ENCODE data around the gene SLC5A2.
"Not testable (repeated sequence)": the region's sequence is repeated elsewhere in the genome, so short reads cannot be mapped to it uniquely, and the experiment has no call there.

Gene SLC5A2

GRCh38 chr16:31522071-31522470, 39.1 kb downstream of the SLC5A2 start:
- Histone ChIP-seq H4K20me1 (ENCODE audit: insufficient read depth, low read length) (no peaks in the 10 kb centered on the region), H2AFZ (ENCODE audit: low read depth, low read length) (no peak overlapping the region)

DNA sequence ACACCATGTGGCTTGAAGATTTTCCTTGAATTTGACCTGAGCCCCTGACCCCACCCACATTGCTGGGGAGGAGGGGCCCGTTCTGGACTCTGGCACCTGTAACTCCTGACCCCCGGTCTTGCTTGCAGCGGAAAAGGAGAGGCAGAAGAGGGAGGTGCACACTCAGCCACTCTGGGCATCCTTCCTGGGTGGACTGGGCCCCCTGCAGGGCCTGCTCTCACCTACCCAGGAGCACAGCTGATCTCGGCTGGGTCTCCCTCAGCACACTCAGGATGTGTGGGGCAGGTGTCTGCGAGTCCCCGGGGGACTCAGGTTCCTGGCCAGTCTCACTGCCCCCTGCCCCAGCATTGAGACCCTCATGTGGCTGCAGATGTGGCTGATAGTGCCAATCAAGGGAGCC, 40.8 kb downstream of the SLC5A2 start:
- not testable (repeated sequence) for H3K4me2 ChIP-seq (ENCODE audit: insufficient read depth, low read length); H2AFZ ChIP-seq (ENCODE audit: low read depth, low read length); H3K9me3 ChIP-seq (ENCODE audit: insufficient read depth, low read length, severe bottlenecking); DNase-seq; H3K27ac ChIP-seq (ENCODE audit: low read length); H3K9ac ChIP-seq (ENCODE audit: low read depth, low read length); ATAC-seq (ENCODE audit: insufficient read depth, low read depth); H3K79me2 ChIP-seq (ENCODE audit: insufficient read depth, low read length); H3K27me3 ChIP-seq (ENCODE audit: insufficient read depth, low read length, poor library complexity); H3K36me3 ChIP-seq (ENCODE audit: insufficient read depth, low read length); H3K4me3 ChIP-seq (ENCODE audit: low read depth in 1 of 2, low read length in 2 of 2); H4K20me1 ChIP-seq (ENCODE audit: insufficient read depth, low read length); H3K4me1 ChIP-seq (ENCODE audit: insufficient read depth, low read length)

More at GRCh38 chr16:31522071-31522470, 39.1 kb downstream of the SLC5A2 start:
- Histone ChIP-seq H3K4me1 (ENCODE audit: insufficient read depth, low read length) (no peaks in the 10 kb centered on the region), H3K4me2 (ENCODE audit: insufficient read depth, low read length) (no peak overlapping the region), H3K27me3 (ENCODE audit: insufficient read depth, low read length, poor library complexity) (peaks cover 2% of the 10 kb centered on the region), H3K36me3 (ENCODE audit: insufficient read depth, low read length) (no peaks in the 10 kb centered on the region), H3K4me3 (ENCODE audit: low read depth in 1 of 2, low read length in 2 of 2) (no peak overlapping the region), H3K79me2 (ENCODE audit: insufficient read depth, low read length) (no peaks in the 10 kb centered on the region), H3K27ac (ENCODE audit: low read length) (no peak overlapping the region), H3K9me3 (ENCODE audit: insufficient read depth, low read length, severe bottlenecking) (no peaks in the 10 kb centered on the region), H3K9ac (ENCODE audit: low read depth, low read length) (no peak overlapping the region)
- DNase-seq (no peak), ATAC-seq (ENCODE audit: insufficient read depth, low read depth) (no peak)
- TF ChIP-seq, protein P1, sequence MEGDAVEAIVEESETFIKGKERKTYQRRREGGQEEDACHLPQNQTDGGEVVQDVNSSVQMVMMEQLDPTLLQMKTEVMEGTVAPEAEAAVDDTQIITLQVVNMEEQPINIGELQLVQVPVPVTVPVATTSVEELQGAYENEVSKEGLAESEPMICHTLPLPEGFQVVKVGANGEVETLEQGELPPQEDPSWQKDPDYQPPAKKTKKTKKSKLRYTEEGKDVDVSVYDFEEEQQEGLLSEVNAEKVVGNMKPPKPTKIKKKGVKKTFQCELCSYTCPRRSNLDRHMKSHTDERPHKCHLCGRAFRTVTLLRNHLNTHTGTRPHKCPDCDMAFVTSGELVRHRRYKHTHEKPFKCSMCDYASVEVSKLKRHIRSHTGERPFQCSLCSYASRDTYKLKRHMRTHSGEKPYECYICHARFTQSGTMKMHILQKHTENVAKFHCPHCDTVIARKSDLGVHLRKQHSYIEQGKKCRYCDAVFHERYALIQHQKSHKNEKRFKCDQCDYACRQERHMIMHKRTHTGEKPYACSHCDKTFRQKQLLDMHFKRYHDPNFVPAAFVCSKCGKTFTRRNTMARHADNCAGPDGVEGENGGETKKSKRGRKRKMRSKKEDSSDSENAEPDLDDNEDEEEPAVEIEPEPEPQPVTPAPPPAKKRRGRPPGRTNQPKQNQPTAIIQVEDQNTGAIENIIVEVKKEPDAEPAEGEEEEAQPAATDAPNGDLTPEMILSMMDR (IDR thresholded peaks at IDR 0.05; ENCODE audit: borderline replicate concordance, extremely low read depth, low read length, poor library complexity, severe bottlenecking): no peak
- TF ChIP-seq EZH2 (IDR thresholded peaks at IDR 0.05; ENCODE audit: borderline replicate concordance, low read depth, low read length, severe bottlenecking): no peak

DNA sequence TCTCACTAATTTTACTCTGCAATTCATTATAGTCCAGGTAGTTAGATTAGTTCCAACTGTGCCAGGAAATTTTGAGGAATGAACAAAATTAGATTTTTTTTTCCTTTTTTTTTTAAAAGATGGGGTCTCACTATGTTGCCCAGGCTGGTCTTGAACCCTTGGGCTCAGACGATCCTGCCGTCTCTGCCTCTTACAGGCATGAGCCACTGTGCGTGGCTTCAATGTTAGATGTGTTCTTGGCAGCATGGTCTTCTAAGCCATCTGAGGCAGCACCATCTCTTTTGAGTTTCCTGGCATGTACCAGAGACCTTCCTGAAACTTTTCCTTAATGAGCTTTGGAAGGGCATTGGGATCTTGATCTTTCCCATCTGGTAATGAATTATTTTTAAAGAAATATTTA, 42.2 kb downstream of the SLC5A2 start:
- no peak overlapping the region for H3K27ac ChIP-seq (ENCODE audit: low read length)
- no peak for DNase-seq
- H3K9ac ChIP-seq (ENCODE audit: low read depth, low read length): no peak overlapping the region
- TF ChIP-seq, protein P1 (IDR thresholded peaks at IDR 0.05; ENCODE audit: borderline replicate concordance, extremely low read depth, low read length, poor library complexity, severe bottlenecking): no peak
- no peak for TF ChIP-seq EZH2 (IDR thresholded peaks at IDR 0.05; ENCODE audit: borderline replicate concordance, low read depth, low read length, severe bottlenecking)
- no peaks in the 10 kb centered on the region for H3K4me1 ChIP-seq (ENCODE audit: insufficient read depth, low read length)
- peaks cover 5% of the 10 kb centered on the region for H3K27me3 ChIP-seq (ENCODE audit: insufficient read depth, low read length, poor library complexity)
- no peaks in the 10 kb centered on the region for H3K36me3 ChIP-seq (ENCODE audit: insufficient read depth, low read length)
- no peaks in the 10 kb centered on the region for H3K9me3 ChIP-seq (ENCODE audit: insufficient read depth, low read length, severe bottlenecking)
- no peaks in the 10 kb centered on the region for H3K79me2 ChIP-seq (ENCODE audit: insufficient read depth, low read length)
- no peak overlapping the region for H3K4me3 ChIP-seq (ENCODE audit: low read depth in 1 of 2, low read length in 2 of 2)
- no peak for ATAC-seq (ENCODE audit: insufficient read depth, low read depth)
- H3K4me2 ChIP-seq (ENCODE audit: insufficient read depth, low read length): no peak overlapping the region
- no peaks in the 10 kb centered on the region for H4K20me1 ChIP-seq (ENCODE audit: insufficient read depth, low read length)
- no peak overlapping the region for H2AFZ ChIP-seq (ENCODE audit: low read depth, low read length)

GRCh38 chr16:31527734-31528274, 44.9 kb downstream of the SLC5A2 start, which contains the start of gene AHSP:
AHSP (plus strand) TSS chr16:31527900; CDS start chr16:31528140, 240 bp downstream.
- Histone ChIP-seq H3K36me3 (ENCODE audit: insufficient read depth, low read length) (no peaks in the 10 kb centered on the region), H3K79me2 (ENCODE audit: insufficient read depth, low read length) (no peaks in the 10 kb centered on the region), H3K9ac (ENCODE audit: low read depth, low read length) (no peak within 1 kb of the TSS), H3K27me3 (ENCODE audit: insufficient read depth, low read length, poor library complexity) (peaks cover 4% of the 10 kb centered on the region), H3K27ac (ENCODE audit: low read length) (no peak within 1 kb of the TSS), H2AFZ (ENCODE audit: low read depth, low read length) (no peak within 1 kb of the TSS), H4K20me1 (ENCODE audit: insufficient read depth, low read length) (no peaks in the 10 kb centered on the region), H3K4me1 (ENCODE audit: insufficient read depth, low read length) (no peaks in the 10 kb centered on the region), H3K9me3 (ENCODE audit: insufficient read depth, low read length, severe bottlenecking) (no peaks in the 10 kb centered on the region), H3K4me3 (ENCODE audit: low read depth in 1 of 2, low read length in 2 of 2) (no peak within 1 kb of the TSS), H3K4me2 (ENCODE audit: insufficient read depth, low read length) (no peak within 1 kb of the TSS)
- DNase-seq: no peak
- no peak for ATAC-seq (ENCODE audit: insufficient read depth, low read depth)
- TF ChIP-seq, protein P1 (IDR thresholded peaks at IDR 0.05; ENCODE audit: borderline replicate concordance, extremely low read depth, low read length, poor library complexity, severe bottlenecking): no peak
- no peak for TF ChIP-seq EZH2 (IDR thresholded peaks at IDR 0.05; ENCODE audit: borderline replicate concordance, low read depth, low read length, severe bottlenecking)

All from DND-41 (cell line).